Measurements from ENCODE around the gene SYPL2.

SYPL2 gene

GRCh38 chr1:109492779-109493178, 26.4 kb downstream of the SYPL2 start:
- DNase-seq (ENCODE audit: low spot score) = no peak

- DNase-seq (ENCODE audit: low spot score) = no peak
Measured at GRCh38 chr1:109493227-109493626, 26.9 kb downstream of the SYPL2 start.

GRCh38 chr1:109493805-109494539, 27.6 kb downstream of the SYPL2 start, which contains the start of gene CYB561D1:
TSS of gene CYB561D1 (plus strand) at chr1:109494094. CDS start at chr1:109494140, 46 bp downstream.
- peak; percentile 83 for DNase-seq (ENCODE audit: low spot score)

GRCh38 chr1:109495738-109496137, 29.4 kb downstream of the SYPL2 start:
- DNase-seq (ENCODE audit: low spot score) = no peak

GRCh38 chr1:109497449-109498160, 31.3 kb downstream of the SYPL2 start:
- DNase-seq (ENCODE audit: low spot score) = no peak

GRCh38 chr1:109498161-109498801, 31.9 kb downstream of the SYPL2 start:
- no peak for DNase-seq (ENCODE audit: low spot score)

- no peak for DNase-seq (ENCODE audit: low spot score)
Measured at GRCh38 chr1:109499081-109499480, 32.7 kb downstream of the SYPL2 start.

GRCh38 chr1:109499661-109500536, 33.6 kb downstream of the SYPL2 start:
- peak; percentile 31 for DNase-seq (ENCODE audit: low spot score)

- no peak for DNase-seq (ENCODE audit: low spot score)
Measured at GRCh38 chr1:109500941-109501381, 34.6 kb downstream of the SYPL2 start.

GRCh38 chr1:109501644-109502363, 35.5 kb downstream of the SYPL2 start:
- no peak for DNase-seq (ENCODE audit: low spot score)

- no peak for DNase-seq (ENCODE audit: low spot score)
Measured at GRCh38 chr1:109502364-109502851, 36.1 kb downstream of the SYPL2 start.

GRCh38 chr1:109503935-109504334, 37.6 kb downstream of the SYPL2 start:
- no peak for DNase-seq (ENCODE audit: low spot score)

GRCh38 chr1:109504974-109505373, 38.6 kb downstream of the SYPL2 start:
- DNase-seq (ENCODE audit: low spot score) = no peak

GRCh38 chr1:109508001-109508872, 41.9 kb downstream of the SYPL2 start:
- no peak for DNase-seq (ENCODE audit: low spot score)

- DNase-seq (ENCODE audit: low spot score) = no peak
Measured at GRCh38 chr1:109508873-109509175, 42.5 kb downstream of the SYPL2 start.

GRCh38 chr1:109509176-109510134, 43.1 kb downstream of the SYPL2 start, which contains the start of gene AMIGO1:
TSS of gene AMIGO1 (minus strand) at chr1:109509727. CDS start at chr1:109508912, 815 bp downstream.
- no peak for DNase-seq (ENCODE audit: low spot score)

GRCh38 chr1:109513110-109513710, 46.9 kb downstream of the SYPL2 start:
- no peak for DNase-seq (ENCODE audit: low spot score)

GRCh38 chr1:109514846-109515245, 48.5 kb downstream of the SYPL2 start:
- DNase-seq (ENCODE audit: low spot score) = no peak
